Measurements from ENCODE around the gene DENND2A. TPM values are rescaled to one million over a fixed set of nuclear protein-coding genes. Genes with fewer than 3 reads are reported as not detected.

DENND2A gene
- total RNA-seq, 4 donors from 2014 or later = 0.73 to 2.6 (median 1.6) TPM

DNA sequence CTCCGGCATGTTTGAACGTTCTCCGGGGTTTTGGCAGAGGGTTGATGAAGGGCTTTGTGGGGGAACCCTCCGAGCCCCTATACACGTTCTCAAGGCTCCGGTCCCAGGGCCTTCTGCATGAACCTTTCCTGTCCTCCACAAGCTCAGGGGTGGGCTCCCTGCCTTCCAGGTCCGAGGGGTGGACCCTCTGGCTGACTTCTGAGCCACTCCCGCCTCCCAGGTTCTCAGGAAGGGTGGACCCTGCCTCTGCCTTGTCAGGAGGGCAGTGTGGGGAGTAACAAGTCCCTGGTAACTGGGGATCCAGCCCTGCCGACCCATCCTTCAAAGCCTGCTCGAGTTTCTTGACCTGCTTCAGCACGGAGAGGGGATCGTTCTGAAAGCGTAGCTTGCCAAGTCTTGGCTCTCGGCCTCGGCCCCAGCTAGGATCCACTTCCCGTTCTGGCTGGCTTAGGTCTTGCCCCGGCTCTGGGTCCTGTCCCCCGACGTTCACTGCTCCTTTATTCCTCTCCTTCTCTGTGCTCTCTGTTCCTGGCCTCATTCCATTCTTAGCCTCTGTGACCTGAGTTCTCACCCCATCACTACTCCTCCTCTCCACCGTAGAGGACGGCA, 38.9 kb downstream of the DENND2A start:
- Histone ChIP-seq H3K27ac (peak overlapping the region; percentile 20 to 41 (median 31)), H3K4me1 (no peaks in the 10 kb centered on the region), H3K4me3 (no peak overlapping the region), H3K36me3 (no peaks in the 10 kb centered on the region), H3K27me3 (no peaks in the 10 kb centered on the region), H3K9me3 (no peaks in the 10 kb centered on the region)
- ATAC-seq (no peak), DNase-seq (no peak)
- TF ChIP-seq, protein P1, sequence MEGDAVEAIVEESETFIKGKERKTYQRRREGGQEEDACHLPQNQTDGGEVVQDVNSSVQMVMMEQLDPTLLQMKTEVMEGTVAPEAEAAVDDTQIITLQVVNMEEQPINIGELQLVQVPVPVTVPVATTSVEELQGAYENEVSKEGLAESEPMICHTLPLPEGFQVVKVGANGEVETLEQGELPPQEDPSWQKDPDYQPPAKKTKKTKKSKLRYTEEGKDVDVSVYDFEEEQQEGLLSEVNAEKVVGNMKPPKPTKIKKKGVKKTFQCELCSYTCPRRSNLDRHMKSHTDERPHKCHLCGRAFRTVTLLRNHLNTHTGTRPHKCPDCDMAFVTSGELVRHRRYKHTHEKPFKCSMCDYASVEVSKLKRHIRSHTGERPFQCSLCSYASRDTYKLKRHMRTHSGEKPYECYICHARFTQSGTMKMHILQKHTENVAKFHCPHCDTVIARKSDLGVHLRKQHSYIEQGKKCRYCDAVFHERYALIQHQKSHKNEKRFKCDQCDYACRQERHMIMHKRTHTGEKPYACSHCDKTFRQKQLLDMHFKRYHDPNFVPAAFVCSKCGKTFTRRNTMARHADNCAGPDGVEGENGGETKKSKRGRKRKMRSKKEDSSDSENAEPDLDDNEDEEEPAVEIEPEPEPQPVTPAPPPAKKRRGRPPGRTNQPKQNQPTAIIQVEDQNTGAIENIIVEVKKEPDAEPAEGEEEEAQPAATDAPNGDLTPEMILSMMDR (IDR thresholded peaks at IDR 0.05 in 4 of 5, conservative IDR thresholded peaks at IDR 0.05 in 1 of 5) = no peak
- TF ChIP-seq POLR2A (IDR thresholded peaks at IDR 0.05) = no peak
- intact Hi-C loops (cut with DNase I; ENCODE audit: low total_unique reads) (no loop called here), in situ Hi-C loops (cut with MboI; ENCODE audit: low sequenced_read_pairs in 4 of 4) (no loop called here)

DNA sequence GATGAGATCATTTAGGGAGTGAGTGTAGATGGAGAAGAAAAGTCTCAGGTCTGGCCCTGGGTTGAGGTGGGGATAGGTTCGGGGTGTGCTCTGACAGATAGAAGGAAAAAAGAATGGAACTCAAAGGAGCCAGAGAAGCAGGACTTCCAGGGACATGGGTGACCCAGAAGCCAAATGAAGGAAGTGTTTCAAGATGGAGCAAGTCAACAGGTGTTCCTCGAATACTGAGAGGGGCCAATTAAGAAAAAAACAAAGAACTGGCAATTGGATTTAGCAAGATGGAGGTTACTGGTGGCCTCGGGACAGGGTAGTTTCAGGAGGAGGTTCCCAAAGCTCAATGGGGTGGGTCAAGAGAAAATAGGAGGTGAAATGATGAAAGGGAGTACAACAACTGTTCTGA, 40.3 kb downstream of the DENND2A start:
- intact Hi-C loops (cut with DNase I; ENCODE audit: low total_unique reads) = no loop called here
- Histone ChIP-seq H3K36me3 (no peaks in the 10 kb centered on the region), H3K4me3 (no peak overlapping the region), H3K4me1 (no peaks in the 10 kb centered on the region), H3K27me3 (no peaks in the 10 kb centered on the region), H3K9me3 (no peaks in the 10 kb centered on the region), H3K27ac (peak overlapping the region in 1 of 4 donors; percentile 15)
- in situ Hi-C loops (cut with MboI; ENCODE audit: low sequenced_read_pairs in 4 of 4) = no loop called here
- ATAC-seq (no peak), DNase-seq (no peak)
- TF ChIP-seq, protein P1 (IDR thresholded peaks at IDR 0.05 in 4 of 5, conservative IDR thresholded peaks at IDR 0.05 in 1 of 5) = no peak
- no peak for TF ChIP-seq POLR2A (IDR thresholded peaks at IDR 0.05)

DNA sequence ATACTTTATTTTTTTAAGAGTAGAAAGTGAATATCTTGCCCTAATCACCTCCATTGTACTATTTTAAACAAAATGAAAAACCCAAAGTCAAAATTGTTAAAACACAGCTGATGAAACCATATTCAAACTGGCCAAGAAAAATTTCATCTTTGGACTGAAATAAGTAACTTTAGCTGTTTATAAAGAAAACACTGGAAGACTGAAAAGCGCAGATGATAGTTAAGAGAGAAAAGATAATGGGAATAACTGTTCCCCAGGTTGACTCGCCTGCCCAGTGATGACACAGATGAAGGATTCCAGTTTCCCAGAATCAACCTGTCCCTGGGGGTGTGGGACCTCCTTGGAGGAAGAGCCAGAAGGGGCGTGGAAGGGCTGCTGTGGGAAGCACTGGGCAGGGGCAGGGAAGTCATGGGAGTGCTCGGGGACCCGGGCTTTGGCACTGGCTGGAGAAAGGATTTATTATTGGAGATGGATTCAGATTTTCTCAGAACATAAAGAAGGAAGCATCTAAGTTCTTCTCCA, 43.1 kb downstream of the DENND2A start:
- peak overlapping the region; percentile 27 to 51 (median 41) for H3K27ac ChIP-seq
- no peaks in the 10 kb centered on the region for H3K36me3 ChIP-seq
- ATAC-seq (no peak), DNase-seq (no peak)
- in situ Hi-C loops (cut with MboI; ENCODE audit: low sequenced_read_pairs in 4 of 4) = no loop called here
- no peak for TF ChIP-seq POLR2A (IDR thresholded peaks at IDR 0.05)
- TF ChIP-seq, protein P1 (IDR thresholded peaks at IDR 0.05 in 4 of 5, conservative IDR thresholded peaks at IDR 0.05 in 1 of 5) = no peak
- H3K27me3 ChIP-seq = no peaks in the 10 kb centered on the region
- H3K4me3 ChIP-seq = no peak overlapping the region
- no peaks in the 10 kb centered on the region for H3K9me3 ChIP-seq
- intact Hi-C loops (cut with DNase I; ENCODE audit: low total_unique reads) = no loop called here
- H3K4me1 ChIP-seq = no peaks in the 10 kb centered on the region

- H3K9me3 ChIP-seq = no peaks in the 10 kb centered on the region
- ATAC-seq (no peak), DNase-seq (no peak)
- intact Hi-C loops (cut with DNase I; ENCODE audit: low total_unique reads) (no loop called here), in situ Hi-C loops (cut with MboI; ENCODE audit: low sequenced_read_pairs in 4 of 4) (no loop called here)
- no peaks in the 10 kb centered on the region for H3K4me1 ChIP-seq
- H3K27me3 ChIP-seq = no peaks in the 10 kb centered on the region
- H3K36me3 ChIP-seq = no peaks in the 10 kb centered on the region
- H3K4me3 ChIP-seq = no peak overlapping the region
- no peak for TF ChIP-seq POLR2A (IDR thresholded peaks at IDR 0.05)
- TF ChIP-seq, protein P1 (IDR thresholded peaks at IDR 0.05 in 4 of 5, conservative IDR thresholded peaks at IDR 0.05 in 1 of 5) = no peak
- H3K27ac ChIP-seq = peak overlapping the region; percentile 27 to 51 (median 41)
Observed at GRCh38 chr7:140596519-140597427, 43.8 kb downstream of the DENND2A start.
